H1 (cell line): Measurements from ENCODE around the gene KLHDC7B. TPM values are rescaled to one million over a fixed set of nuclear protein-coding genes. Genes with fewer than 3 reads are reported as not detected.

Experiments used
- ATF2 ChIP-seq: IDR thresholded peaks from 2 replicates; pipeline ENCODE4 v1.6.1; 2012; ENCODE audit warnings: low read length, inconsistent platforms
- BCL11A ChIP-seq, 2 experiments: IDR thresholded peaks; one replicate each; pipeline ENCODE4 v1.6.1; 2011; ENCODE audit warnings: low read depth in 2 of 2, low read length in 2 of 2, mild to moderate bottlenecking in 2 of 2
- CBX5 ChIP-seq: fragments of 300-800, 300-1000 bp; sonication (generic); IDR thresholded peaks from 2 replicates; pipeline ENCODE4 v1.7.1; 2016; ENCODE audit warnings: antibody characterized with exemption, low read length, low read depth
- CHD1 ChIP-seq: IDR thresholded peaks from 2 replicates; pipeline ENCODE4 v1.6.1; 2012; ENCODE audit warnings: low read depth, low read length, improper control_type of control experiment
- PHF8 ChIP-seq: fragments of 200-600 bp; sonication (generic); conservative IDR thresholded peaks from 2 replicates; pipeline ENCODE4 v1.7.1; 2012; ENCODE audit warnings: low read depth, mild to moderate bottlenecking, inconsistent platforms, low read length, moderate library complexity
- SAP30 ChIP-seq: fragments of 300-600 bp; sonication (generic); IDR thresholded peaks from 2 replicates; pipeline ENCODE4 v1.7.1; 2012; ENCODE audit warnings: low read length, moderate library complexity, mild to moderate bottlenecking, inconsistent platforms; ENCODE audit not compliant: insufficient read depth, insufficient replicate concordance
- SIRT6 ChIP-seq: IDR thresholded peaks from one replicate; pipeline ENCODE4 v1.7.1; 2012; ENCODE audit warnings: low read length, inconsistent platforms
- TAF1 ChIP-seq: IDR thresholded peaks from 2 replicates; pipeline ENCODE4 v1.6.1; 2011; ENCODE audit warnings: mild to moderate bottlenecking, low read depth, low read length
- polyA plus RNA-seq, 7 experiments: library from polyadenylated mRNA; depleted of rRNA in 3 of 7; stranded (reverse) in 5 of 7; unstranded in 2 of 7; fragments of >200 nt in 5 of 7; fragments of 200-250 nt in 2 of 7; gene quantifications; 1 replicate in 5 of 7; 2 replicates in 1 of 7; 4 replicates in 1 of 7; pipeline versions ENCODE4 v1.2.1 to v1.2.3, GENCODE V29; 2011 to 2013; ENCODE audit warnings: missing spikeins in 2 of 7, mixed read lengths in 2 of 7
- total RNA-seq: library from RNA; stranded (reverse); fragmentation: NEBNext Ultra II Directional; extraction: Animal tissue kit (Norgen Biotek cat#: 25700); gene quantifications from 2 replicates; pipeline ENCODE4 v1.2.1, GENCODE V29; 2021

Gene KLHDC7B
- total and polyA plus RNA-seq, 2 of the 8 experiments (the other 6 are each of a cell fraction or from before 2014, with no cell fraction given), result not detected

GRCh38 chr22:50507421-50507990 lies 38.2 kb upstream of the KLHDC7B start, which contains the start of gene LMF2 (continued):
- TF ChIP-seq SAP30 (peak; percentile 60), BCL11A (IDR thresholded peaks at IDR 0.05; ENCODE audit: low read depth in 2 of 2, low read length in 2 of 2) (no peak), CBX5 (no peak), PHF8 (peak; percentile 72; the same call in 1 of the 2 replicates), SIRT6 (no peak), TAF1 (no peak), ATF2 (no peak), CHD1 (no peak)
- TF ChIP-seq, all 59 proteins: peak for 3
